HEK293 (cell line): ENCODE results near the gene P4HA2.

Source experiments
- CTCF ChIA-PET: fragments of 350-600 bp; formaldehyde crosslinking; extraction: SDS; loops from one replicate; lab custom pipeline; 2021; ENCODE audit warnings: antibody characterized with exemption; lab: Yijun Ruan, JAX
- POLR2A ChIA-PET: fragments of 300-600 bp; formaldehyde crosslinking; extraction: SDS; loops from one replicate; lab custom pipeline; 2020; ENCODE audit warnings: antibody characterized with exemption, inconsistent platforms; lab: Yijun Ruan, JAX
- H3K27ac ChIP-seq: fragments of 200-500 bp; sonication (Bioruptor generic); 2 replicates; pipeline ENCODE4 v1.5.1; 2014; ENCODE audit warnings: low read depth, low read length, control low read depth, inconsistent platforms; ENCODE audit errors: extremely low read depth
- H3K36me3 ChIP-seq, 2 experiments: fragments of 200-500 bp in 1 of 2; sonication (Bioruptor generic) in 1 of 2; 1 replicate in 1 of 2; 2 replicates in 1 of 2; pipeline ENCODE4 v1.5.1; 2014 to 2017; ENCODE audit warnings: inconsistent platforms in 2 of 2, low read length in 2 of 2; ENCODE audit not compliant: control insufficient read depth in 2 of 2, insufficient read depth in 1 of 2
- H3K4me1 ChIP-seq: fragments of 200-500 bp; sonication (Bioruptor generic); 2 replicates; pipeline ENCODE4 v1.5.1; 2014; ENCODE audit warnings: mild to moderate bottlenecking, low read length, inconsistent platforms; ENCODE audit not compliant: control insufficient read depth, insufficient read depth
- H3K4me3 ChIP-seq: 2 replicates; pipeline ENCODE4 v1.5.1; 2011; ENCODE audit warnings: low read depth, mild to moderate bottlenecking, control low read depth, low read length, moderate library complexity
- H3K9me3 ChIP-seq: fragments of 200-500 bp; sonication (Bioruptor generic); 2 replicates; pipeline ENCODE4 v1.5.1; 2014; ENCODE audit warnings: low read depth, low read length, inconsistent platforms; ENCODE audit not compliant: control insufficient read depth, insufficient read depth
- GLI2 ChIP-seq: fragments of 450-650 bp; formaldehyde crosslinking; IDR thresholded peaks from 2 replicates; pipeline ENCODE4; 2017; ENCODE audit warnings: missing biosample characterization, missing genetic modification characterization, low read depth, borderline replicate concordance
- GLIS1 ChIP-seq: fragments of 450-650 bp; formaldehyde crosslinking; IDR thresholded peaks from 2 replicates; pipeline ENCODE4 v1.5.1; 2016; ENCODE audit warnings: missing biosample characterization, missing genetic modification characterization
- GLIS2 ChIP-seq: fragments of 450-650 bp; formaldehyde crosslinking; IDR thresholded peaks from 2 replicates; pipeline ENCODE4 v1.5.1; 2016; ENCODE audit warnings: missing biosample characterization, missing genetic modification characterization
- KLF8 ChIP-seq: fragments of 450-650 bp; formaldehyde crosslinking; IDR thresholded peaks from 2 replicates; pipeline ENCODE4 v1.5.1; 2016; ENCODE audit warnings: missing biosample characterization, missing genetic modification characterization
- KLF9 ChIP-seq: fragments of 450-650 bp; formaldehyde crosslinking; IDR thresholded peaks from 2 replicates; pipeline ENCODE4 v1.5.1; 2016; ENCODE audit warnings: missing biosample characterization, missing genetic modification characterization, low read depth
- MYNN ChIP-seq: fragments of 450-650 bp; formaldehyde crosslinking; IDR thresholded peaks from 2 replicates; pipeline ENCODE4 v1.5.1; 2016; ENCODE audit warnings: missing biosample characterization, missing genetic modification characterization, borderline replicate concordance
- TCF7L2 ChIP-seq: IDR thresholded peaks from 2 replicates; pipeline ENCODE4 v1.6.1; 2011; ENCODE audit warnings: low read depth, mild to moderate bottlenecking, inconsistent platforms, low read length, moderate library complexity, borderline replicate concordance
- TRIM28 ChIP-seq: IDR thresholded peaks from 2 replicates; pipeline ENCODE4 v1.6.1; 2011; ENCODE audit warnings: low read length, control low read depth, borderline replicate concordance
- WT1 ChIP-seq: fragments of 450-650 bp; formaldehyde crosslinking; IDR thresholded peaks from 2 replicates; pipeline ENCODE4 v1.5.1; 2016; ENCODE audit warnings: missing biosample characterization, missing genetic modification characterization
- ZIC2 ChIP-seq: fragments of 450-650 bp; formaldehyde crosslinking; IDR thresholded peaks from 2 replicates; pipeline ENCODE4 v1.5.1; 2016; ENCODE audit warnings: missing biosample characterization, missing genetic modification characterization
- ZNF175 ChIP-seq: fragments of 450-650 bp; formaldehyde crosslinking; IDR thresholded peaks from 2 replicates; pipeline ENCODE4 v1.5.1; 2016; ENCODE audit warnings: missing biosample characterization, missing genetic modification characterization
- ZNF2 ChIP-seq: fragments of 450-650 bp; formaldehyde crosslinking; IDR thresholded peaks from 2 replicates; pipeline ENCODE4 v1.5.1; 2016; ENCODE audit warnings: missing biosample characterization, missing genetic modification characterization
- ZNF394 ChIP-seq: fragments of 450-650 bp; formaldehyde crosslinking; IDR thresholded peaks from 2 replicates; pipeline ENCODE4 v1.5.1; 2016; ENCODE audit warnings: missing biosample characterization, missing genetic modification characterization, mild to moderate bottlenecking, moderate library complexity, borderline replicate concordance
- ZNF433 ChIP-seq: fragments of 450-650 bp; formaldehyde crosslinking; IDR thresholded peaks from 2 replicates; pipeline ENCODE4 v1.5.1; 2016; ENCODE audit warnings: missing biosample characterization, missing genetic modification characterization, low read depth
- ZNF473 ChIP-seq: fragments of 450-650 bp; formaldehyde crosslinking; IDR thresholded peaks from 2 replicates; pipeline ENCODE4 v1.5.1; 2017; ENCODE audit warnings: missing biosample characterization, missing genetic modification characterization
- ZNF501 ChIP-seq: fragments of 450-650 bp; formaldehyde crosslinking; IDR thresholded peaks from 2 replicates; pipeline ENCODE4 v1.5.1; 2016; ENCODE audit warnings: missing biosample characterization, missing genetic modification characterization
- ZNF549 ChIP-seq: fragments of 450-650 bp; IDR thresholded peaks from 2 replicates; pipeline ENCODE4 v1.5.1; 2018; ENCODE audit warnings: missing biosample characterization, missing genetic modification characterization, mild to moderate bottlenecking, inconsistent platforms, moderate library complexity
- ZNF558 ChIP-seq: fragments of 450-650 bp; formaldehyde crosslinking; IDR thresholded peaks from 2 replicates; pipeline ENCODE4 v1.5.1; 2016; ENCODE audit warnings: missing biosample characterization, missing genetic modification characterization
- ZNF561 ChIP-seq: fragments of 450-650 bp; IDR thresholded peaks from 2 replicates; pipeline ENCODE4 v1.5.1; 2018; ENCODE audit warnings: missing biosample characterization, missing genetic modification characterization, borderline replicate concordance
- ZNF600 ChIP-seq: fragments of 450-650 bp; formaldehyde crosslinking; IDR thresholded peaks from 2 replicates; pipeline ENCODE4 v1.5.1; 2016; ENCODE audit warnings: missing biosample characterization, missing genetic modification characterization
- ZNF768 ChIP-seq: fragments of 450-650 bp; formaldehyde crosslinking; IDR thresholded peaks from 2 replicates; pipeline ENCODE4 v1.5.1; 2018; ENCODE audit warnings: missing biosample characterization, mild to moderate bottlenecking, missing genetic modification characterization
- ZSCAN18 ChIP-seq: fragments of 450-650 bp; formaldehyde crosslinking; IDR thresholded peaks from 2 replicates; pipeline ENCODE4 v1.5.1; 2016; ENCODE audit warnings: missing biosample characterization, missing genetic modification characterization
- ZSCAN30 ChIP-seq: fragments of 450-650 bp; IDR thresholded peaks from 2 replicates; pipeline ENCODE4 v1.5.1; 2018; ENCODE audit warnings: missing biosample characterization, mild to moderate bottlenecking, missing genetic modification characterization, moderate library complexity
- ZSCAN5A ChIP-seq: fragments of 450-650 bp; formaldehyde crosslinking; IDR thresholded peaks from 2 replicates; pipeline ENCODE4 v1.5.1; 2016; ENCODE audit warnings: missing biosample characterization, missing genetic modification characterization
- TF ChIP-seq, protein P1 (sequence below): sonication (generic); formaldehyde crosslinking; IDR thresholded peaks from 2 replicates; pipeline ENCODE4 v1.8.1; 2022; ENCODE audit warnings: mild to moderate bottlenecking, moderate library complexity, missing genetic modification reagents
- TF ChIP-seq, protein P2 (sequence below): fragments of 450-650 bp; formaldehyde crosslinking; IDR thresholded peaks from 2 replicates; pipeline ENCODE4; 2016; ENCODE audit warnings: missing biosample characterization, missing genetic modification characterization

Gene P4HA2

DNA sequence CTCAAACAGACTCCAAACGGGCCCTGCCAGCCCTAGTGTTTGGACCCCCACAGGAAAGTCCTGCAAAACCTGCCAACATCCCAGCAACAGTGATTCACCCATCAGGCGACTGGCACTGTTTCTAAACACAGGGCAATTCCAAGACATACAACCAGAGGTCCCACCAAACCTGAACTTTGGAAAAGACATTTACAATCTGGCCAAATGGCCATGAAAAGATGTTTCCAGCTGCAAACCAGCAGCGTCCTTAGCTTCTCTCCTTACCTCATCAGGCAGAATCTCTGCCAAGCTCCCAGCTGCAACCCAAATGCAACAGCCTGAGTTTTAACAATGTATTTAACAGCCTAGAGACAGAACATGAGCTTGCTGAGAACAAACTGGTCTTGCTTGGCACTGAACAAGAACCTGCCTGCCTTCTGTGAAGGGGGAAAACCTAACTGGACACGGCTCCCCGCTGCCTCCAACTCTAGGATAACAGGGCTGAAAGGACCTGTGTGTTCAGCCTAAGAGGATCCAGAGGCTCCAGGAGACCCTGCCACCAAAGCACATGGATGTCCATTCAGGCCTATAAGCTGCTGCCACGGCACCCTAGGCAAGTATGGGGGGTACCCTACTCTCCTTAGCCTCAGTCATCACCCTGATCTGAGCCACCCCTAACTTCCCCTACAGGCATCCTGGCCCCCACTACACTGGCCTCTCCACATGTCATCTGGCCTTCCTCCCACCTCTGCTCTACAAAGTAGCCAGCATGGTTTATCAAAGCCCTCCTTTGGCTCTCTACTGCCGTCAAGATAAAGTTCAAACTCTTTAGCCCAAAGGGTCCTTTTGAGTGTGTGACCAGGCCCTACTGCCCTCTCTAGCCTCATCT is 5.6 kb downstream of the P4HA2 start (continued):
- TF ChIP-seq MYNN (tag by site-specific recombination) = no peak
- no peak for TF ChIP-seq ZNF473 (tag by site-specific recombination)
- TF ChIP-seq, protein P1, sequence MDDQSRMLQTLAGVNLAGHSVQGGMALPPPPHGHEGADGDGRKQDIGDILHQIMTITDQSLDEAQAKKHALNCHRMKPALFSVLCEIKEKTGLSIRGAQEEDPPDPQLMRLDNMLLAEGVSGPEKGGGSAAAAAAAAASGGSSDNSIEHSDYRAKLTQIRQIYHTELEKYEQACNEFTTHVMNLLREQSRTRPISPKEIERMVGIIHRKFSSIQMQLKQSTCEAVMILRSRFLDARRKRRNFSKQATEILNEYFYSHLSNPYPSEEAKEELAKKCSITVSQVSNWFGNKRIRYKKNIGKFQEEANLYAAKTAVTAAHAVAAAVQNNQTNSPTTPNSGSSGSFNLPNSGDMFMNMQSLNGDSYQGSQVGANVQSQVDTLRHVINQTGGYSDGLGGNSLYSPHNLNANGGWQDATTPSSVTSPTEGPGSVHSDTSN (CRISPR knock-in tag) = no peak
- TF ChIP-seq, all 188 proteins: peak for 0

- Histone ChIP-seq H3K27ac (no peak overlapping the region), H3K4me3 (no peak overlapping the region), H3K4me1 (peaks cover under 1% of the 10 kb centered on the region), H3K36me3 (peaks cover 0 to 26% of the 10 kb centered on the region in 2 experiments; a peak in 1 of 3 replicates), H3K9me3 (no peaks in the 10 kb centered on the region)
- TF ChIP-seq GLI2 = no peak
- TF ChIP-seq ZIC2 (tag by site-specific recombination) = no peak
- no peak for TF ChIP-seq GLIS2
- ChIA-PET CTCF (interaction anchor here (0.5 to 0.8 kb wide), 2 partner anchors 18 to 60 kb away, joined by 4 read pairs; no protein-coding TSS in a partner anchor), POLR2A (no interaction called here)
These were observed 7.2 kb downstream of the P4HA2 start for GRCh38 chr5:132220491-132220890.

DNA sequence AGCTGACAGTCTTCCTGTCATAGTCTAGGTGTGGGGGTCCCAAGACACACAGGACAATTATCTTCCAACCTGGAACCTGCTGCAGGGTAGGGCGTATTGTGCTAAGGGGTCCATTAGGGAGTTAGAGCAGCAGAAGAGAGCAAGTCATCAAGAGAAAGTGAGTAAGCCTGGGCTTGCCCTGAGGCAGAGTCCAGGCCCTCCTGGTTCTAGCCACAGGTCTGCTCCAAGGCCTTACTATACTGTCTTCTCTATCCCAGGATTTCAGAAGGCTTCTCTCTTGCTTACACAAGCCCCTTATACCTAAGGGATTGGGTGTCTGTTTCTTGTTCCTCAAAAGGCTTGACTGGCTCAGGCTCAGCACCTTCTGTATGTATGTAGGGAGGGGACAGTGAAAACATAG is 7.7 kb downstream of the P4HA2 start:
- Histone ChIP-seq H3K27ac (no peak overlapping the region), H3K4me1 (0 out of 2 replicates have a peak, but pooled peaks cover 2% of the 10 kb centered on the region), H3K4me3 (no peak overlapping the region), H3K9me3 (no peaks in the 10 kb centered on the region), H3K36me3 (peaks cover 0 to 27% of the 10 kb centered on the region in 2 experiments; a peak in 1 of 3 replicates)
- ChIA-PET POLR2A (no interaction called here), CTCF (interaction anchor here (0.7 to 0.8 kb wide), 2 partner anchors 18 kb away, joined by 4 read pairs; no protein-coding TSS in a partner anchor)
- TF ChIP-seq ZNF394 (tag by site-specific recombination) = no peak
- no peak for TF ChIP-seq ZNF561 (tag by site-specific recombination)
- TF ChIP-seq ZNF549 (tag by site-specific recombination) = no peak
- TF ChIP-seq, protein P2, sequence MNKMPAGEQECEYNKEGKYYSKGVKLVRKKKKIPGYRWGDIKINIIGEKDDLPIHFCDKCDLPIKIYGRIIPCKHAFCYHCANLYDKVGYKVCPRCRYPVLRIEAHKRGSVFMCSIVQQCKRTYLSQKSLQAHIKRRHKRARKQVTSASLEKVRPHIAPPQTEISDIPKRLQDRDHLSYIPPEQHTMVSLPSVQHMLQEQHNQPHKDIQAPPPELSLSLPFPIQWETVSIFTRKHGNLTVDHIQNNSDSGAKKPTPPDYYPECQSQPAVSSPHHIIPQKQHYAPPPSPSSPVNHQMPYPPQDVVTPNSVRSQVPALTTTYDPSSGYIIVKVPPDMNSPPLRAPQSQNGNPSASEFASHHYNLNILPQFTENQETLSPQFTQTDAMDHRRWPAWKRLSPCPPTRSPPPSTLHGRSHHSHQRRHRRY (tag by site-specific recombination) = no peak
- TF ChIP-seq WT1 (tag by site-specific recombination) = no peak
- TF ChIP-seq KLF8 = no peak
- TF ChIP-seq KLF9 (tag by site-specific recombination) = no peak
- TF ChIP-seq ZNF433 (tag by site-specific recombination) = no peak
- TF ChIP-seq ZNF768 (tag by site-specific recombination) = no peak
- TF ChIP-seq ZNF558 = no peak
- TF ChIP-seq GLIS1 = no peak
- TF ChIP-seq TRIM28 = no peak
- TF ChIP-seq ZNF175 (tag by site-specific recombination) = no peak
- TF ChIP-seq TCF7L2 = no peak
- no peak for TF ChIP-seq ZNF501 (tag by site-specific recombination)
- TF ChIP-seq ZNF600 (tag by site-specific recombination) = no peak
- no peak for TF ChIP-seq ZSCAN18
- no peak for TF ChIP-seq ZSCAN5A (tag by site-specific recombination)
- TF ChIP-seq ZNF2 = no peak
- TF ChIP-seq ZSCAN30 = no peak
